Neural cell (in vitro differentiated cells): ENCODE data around the gene TGFBR2.

Experiments used
- EP300 ChIP-seq: fragments of 450-650 bp; conservative IDR thresholded peaks from 2 replicates; pipeline ENCODE4 v1.6.1; 2014; ENCODE audit warnings: antibody characterized with exemption, mild to moderate bottlenecking, moderate library complexity; ENCODE audit not compliant: poor library complexity, severe bottlenecking
- EZH2 ChIP-seq: fragments of 200-600, 300-800 bp; shearing (Covaris generic), sonication (generic); IDR thresholded peaks from 2 replicates; pipeline ENCODE4 v1.6.1; 2014; ENCODE audit warnings: antibody characterized with exemption, low read length, borderline replicate concordance, mild to moderate bottlenecking; ENCODE audit not compliant: insufficient read depth, poor library complexity, severe bottlenecking
- MXI1 ChIP-seq: fragments of 450-650 bp; conservative IDR thresholded peaks from 2 replicates; pipeline ENCODE4 v1.6.1; 2014; ENCODE audit warnings: antibody characterized with exemption, mild to moderate bottlenecking; ENCODE audit not compliant: poor library complexity, severe bottlenecking
- POLR2AphosphoS5 ChIP-seq: IDR thresholded peaks from 2 replicates; pipeline ENCODE4 v1.6.1; 2012
- RAD21 ChIP-seq: fragments of 450-650 bp; conservative IDR thresholded peaks from 2 replicates; pipeline ENCODE4 v1.6.1; 2014; ENCODE audit warnings: antibody characterized with exemption, mild to moderate bottlenecking, moderate library complexity
- TAF1 ChIP-seq: IDR thresholded peaks from 2 replicates; pipeline ENCODE4 v1.6.1; 2012; ENCODE audit warnings: low read depth
- TF ChIP-seq, protein P1 (sequence below): fragments of 450-650 bp; IDR thresholded peaks from 2 replicates; pipeline ENCODE4 v1.5.1; 2014; ENCODE audit warnings: antibody characterized with exemption, mild to moderate bottlenecking, moderate library complexity; ENCODE audit not compliant: poor library complexity, severe bottlenecking
- TF ChIP-seq, protein P2 (sequence below): IDR thresholded peaks from 2 replicates; pipeline ENCODE4 v1.6.1; 2012; ENCODE audit warnings: borderline replicate concordance

DNA sequence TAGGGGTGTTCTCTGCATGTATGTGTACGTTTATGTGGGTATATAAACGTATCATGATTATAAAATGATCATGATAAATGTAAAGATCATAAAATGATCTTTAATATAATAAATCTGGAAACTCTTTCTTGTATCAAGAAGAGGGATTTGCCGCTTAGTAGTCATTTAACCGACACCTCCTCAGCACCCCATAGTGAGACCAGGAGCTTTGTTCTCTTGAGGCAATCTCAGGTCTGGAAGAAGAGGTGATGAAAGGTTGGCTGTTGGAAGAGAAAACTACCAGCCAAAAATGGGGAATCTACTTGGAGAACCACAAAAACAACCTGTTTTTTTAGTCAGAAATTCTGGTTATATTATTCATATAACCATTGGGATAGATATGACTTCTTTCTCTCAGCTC, 38.7 kb downstream of the TGFBR2 start:
- TF ChIP-seq, protein P1, sequence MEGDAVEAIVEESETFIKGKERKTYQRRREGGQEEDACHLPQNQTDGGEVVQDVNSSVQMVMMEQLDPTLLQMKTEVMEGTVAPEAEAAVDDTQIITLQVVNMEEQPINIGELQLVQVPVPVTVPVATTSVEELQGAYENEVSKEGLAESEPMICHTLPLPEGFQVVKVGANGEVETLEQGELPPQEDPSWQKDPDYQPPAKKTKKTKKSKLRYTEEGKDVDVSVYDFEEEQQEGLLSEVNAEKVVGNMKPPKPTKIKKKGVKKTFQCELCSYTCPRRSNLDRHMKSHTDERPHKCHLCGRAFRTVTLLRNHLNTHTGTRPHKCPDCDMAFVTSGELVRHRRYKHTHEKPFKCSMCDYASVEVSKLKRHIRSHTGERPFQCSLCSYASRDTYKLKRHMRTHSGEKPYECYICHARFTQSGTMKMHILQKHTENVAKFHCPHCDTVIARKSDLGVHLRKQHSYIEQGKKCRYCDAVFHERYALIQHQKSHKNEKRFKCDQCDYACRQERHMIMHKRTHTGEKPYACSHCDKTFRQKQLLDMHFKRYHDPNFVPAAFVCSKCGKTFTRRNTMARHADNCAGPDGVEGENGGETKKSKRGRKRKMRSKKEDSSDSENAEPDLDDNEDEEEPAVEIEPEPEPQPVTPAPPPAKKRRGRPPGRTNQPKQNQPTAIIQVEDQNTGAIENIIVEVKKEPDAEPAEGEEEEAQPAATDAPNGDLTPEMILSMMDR = no peak
- TF ChIP-seq, protein P2, sequence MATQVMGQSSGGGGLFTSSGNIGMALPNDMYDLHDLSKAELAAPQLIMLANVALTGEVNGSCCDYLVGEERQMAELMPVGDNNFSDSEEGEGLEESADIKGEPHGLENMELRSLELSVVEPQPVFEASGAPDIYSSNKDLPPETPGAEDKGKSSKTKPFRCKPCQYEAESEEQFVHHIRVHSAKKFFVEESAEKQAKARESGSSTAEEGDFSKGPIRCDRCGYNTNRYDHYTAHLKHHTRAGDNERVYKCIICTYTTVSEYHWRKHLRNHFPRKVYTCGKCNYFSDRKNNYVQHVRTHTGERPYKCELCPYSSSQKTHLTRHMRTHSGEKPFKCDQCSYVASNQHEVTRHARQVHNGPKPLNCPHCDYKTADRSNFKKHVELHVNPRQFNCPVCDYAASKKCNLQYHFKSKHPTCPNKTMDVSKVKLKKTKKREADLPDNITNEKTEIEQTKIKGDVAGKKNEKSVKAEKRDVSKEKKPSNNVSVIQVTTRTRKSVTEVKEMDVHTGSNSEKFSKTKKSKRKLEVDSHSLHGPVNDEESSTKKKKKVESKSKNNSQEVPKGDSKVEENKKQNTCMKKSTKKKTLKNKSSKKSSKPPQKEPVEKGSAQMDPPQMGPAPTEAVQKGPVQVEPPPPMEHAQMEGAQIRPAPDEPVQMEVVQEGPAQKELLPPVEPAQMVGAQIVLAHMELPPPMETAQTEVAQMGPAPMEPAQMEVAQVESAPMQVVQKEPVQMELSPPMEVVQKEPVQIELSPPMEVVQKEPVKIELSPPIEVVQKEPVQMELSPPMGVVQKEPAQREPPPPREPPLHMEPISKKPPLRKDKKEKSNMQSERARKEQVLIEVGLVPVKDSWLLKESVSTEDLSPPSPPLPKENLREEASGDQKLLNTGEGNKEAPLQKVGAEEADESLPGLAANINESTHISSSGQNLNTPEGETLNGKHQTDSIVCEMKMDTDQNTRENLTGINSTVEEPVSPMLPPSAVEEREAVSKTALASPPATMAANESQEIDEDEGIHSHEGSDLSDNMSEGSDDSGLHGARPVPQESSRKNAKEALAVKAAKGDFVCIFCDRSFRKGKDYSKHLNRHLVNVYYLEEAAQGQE = no peak
- TF ChIP-seq EZH2 (no peak), EP300 (no peak), RAD21 (no peak), TAF1 (no peak), MXI1 (no peak), POLR2AphosphoS5 (no peak)
